Activated CD4-positive, alpha-beta T cell treated with anti-CD3 and anti-CD28 coated beads for 24 hours (primary cell): ENCODE data around the gene UTS2.

Experiments
- DNase-seq, 2 donors: peaks; one replicate each; pipeline ENCODE4 v3.0.0-alpha.2; 2020; ENCODE audit warnings: low read depth in 2 of 2

UTS2 gene

GRCh38 chr1:7813677-7814373, 39.0 kb downstream of the UTS2 start:
- no peak for DNase-seq

- no peak for DNase-seq
Observed at GRCh38 chr1:7811476-7811875, 41.4 kb downstream of the UTS2 start.

- DNase-seq: peak in 1 of 2 donors; percentile 26
Observed at GRCh38 chr1:7810395-7810794, 42.5 kb downstream of the UTS2 start.

GRCh38 chr1:7809742-7810141, 43.1 kb downstream of the UTS2 start:
- no peak for DNase-seq

GRCh38 chr1:7808253-7808844, 44.5 kb downstream of the UTS2 start:
- no peak for DNase-seq

- DNase-seq: no peak
Observed at GRCh38 chr1:7805460-7805859, 47.4 kb downstream of the UTS2 start.
